T follicular helper cell (primary cell): Measurements from ENCODE around the gene APOL3.
"Not testable (repeated sequence)": the region's sequence is repeated elsewhere in the genome, so short reads cannot be mapped to it uniquely, and the experiment has no call there.

Experiments used
- DNase-seq: peaks from one replicate; pipeline ENCODE4 v3.0.0-alpha.2; 2020; ENCODE audit warnings: low read depth

APOL3 gene

DNA sequence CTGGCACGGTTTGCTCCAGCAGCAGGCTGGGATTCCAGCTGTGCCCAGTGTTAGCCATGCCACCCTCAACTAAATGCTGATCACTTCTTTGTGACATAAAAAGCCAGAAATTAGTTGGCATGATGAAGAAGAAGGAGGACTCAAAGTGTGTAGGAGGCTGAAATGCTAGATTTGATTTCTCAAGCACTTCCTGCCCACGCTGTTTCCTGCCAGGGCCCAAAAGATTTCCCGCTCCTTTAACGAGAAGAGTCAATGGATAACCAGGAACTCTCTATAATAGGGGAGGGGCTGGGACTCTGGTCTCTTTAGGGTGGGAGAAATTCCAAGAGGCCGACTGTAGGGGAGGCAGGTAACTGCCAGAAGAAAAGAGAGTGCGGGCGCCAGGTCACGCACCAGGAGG, 26.4 kb downstream of the APOL3 start:
- no peak for DNase-seq

DNA sequence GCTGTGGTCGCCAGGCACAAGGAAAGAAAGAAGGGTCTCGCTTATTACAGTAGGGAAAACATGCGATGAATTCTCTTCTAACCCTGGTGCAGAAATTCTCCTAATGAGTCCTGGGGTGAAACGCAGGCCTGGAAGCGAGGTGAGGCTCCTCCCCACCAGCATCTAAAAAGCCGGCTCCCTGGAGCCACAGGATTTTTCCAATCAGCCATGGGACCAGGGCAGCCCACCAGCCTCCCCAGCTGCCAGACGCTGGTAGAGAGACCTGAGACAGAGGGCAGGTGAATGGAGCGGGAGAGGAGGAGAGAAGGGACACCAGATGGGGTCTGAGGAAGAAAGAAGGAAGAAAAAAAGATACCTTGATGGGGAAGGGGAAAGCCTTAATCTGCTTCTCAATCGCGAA, 28.6 kb downstream of the APOL3 start:
- no peak for DNase-seq

DNA sequence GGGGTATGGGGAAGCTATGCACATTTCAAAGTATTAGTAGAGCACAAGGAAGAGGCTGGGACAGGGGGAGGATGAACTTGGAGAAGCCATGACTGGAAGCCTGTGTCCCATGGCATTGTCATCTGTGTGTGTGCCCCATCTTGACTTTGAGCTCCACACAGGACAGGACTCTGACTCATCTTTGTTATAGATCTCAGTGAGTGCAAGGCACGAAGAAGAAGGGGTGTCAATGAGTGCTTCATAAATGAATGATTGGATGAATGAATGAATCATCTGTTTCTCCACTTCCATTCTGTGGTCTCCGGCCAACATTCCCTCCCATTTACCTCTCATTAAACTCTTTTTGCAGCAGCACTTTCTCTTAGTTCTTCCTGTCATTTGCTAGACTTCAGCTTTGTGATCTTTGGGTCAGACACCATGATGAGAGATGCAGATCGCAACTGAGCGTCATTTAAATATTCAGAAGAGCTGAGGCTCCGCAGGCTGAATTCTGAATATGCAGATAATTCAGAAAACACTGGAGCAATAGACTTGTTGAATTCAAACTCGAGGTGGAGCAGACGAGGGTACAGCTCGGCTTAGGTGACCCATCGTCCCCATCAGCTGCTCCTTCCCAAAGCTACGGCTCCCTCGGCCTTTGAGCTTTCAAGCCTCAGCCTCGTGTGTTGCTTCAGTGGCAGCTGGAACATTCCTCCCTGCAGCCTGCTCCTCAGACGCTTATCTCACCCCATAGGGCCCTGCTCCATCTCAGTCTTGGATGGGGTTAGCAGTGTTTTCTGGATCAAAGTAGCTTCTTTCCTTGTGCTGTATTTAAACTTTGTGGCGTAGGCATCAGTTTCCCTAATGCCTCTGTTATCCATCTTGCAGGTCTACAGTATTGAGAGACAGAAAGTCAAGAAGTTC, 30.8 kb downstream of the APOL3 start:
- DNase-seq = no peak

DNA sequence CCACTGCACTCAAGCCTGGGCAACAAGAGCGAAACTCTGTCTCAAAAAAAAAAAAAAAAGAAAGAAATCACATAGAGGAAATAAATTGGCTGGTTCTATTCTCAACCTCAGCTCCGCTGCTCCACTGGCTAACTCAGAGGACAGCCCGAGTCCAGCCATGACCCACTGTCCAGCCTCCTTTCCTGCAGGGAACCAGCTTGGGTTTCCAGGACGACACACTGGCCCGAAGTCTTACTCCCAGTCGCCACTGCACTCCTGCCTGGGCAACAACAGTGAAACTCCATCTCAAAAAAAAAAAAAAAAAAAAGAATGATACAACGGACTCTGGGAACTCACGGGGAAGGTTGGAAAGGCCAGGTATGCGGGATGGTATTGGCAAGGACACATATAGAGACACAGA, 31.5 kb downstream of the APOL3 start:
- DNase-seq = no peak

DNA sequence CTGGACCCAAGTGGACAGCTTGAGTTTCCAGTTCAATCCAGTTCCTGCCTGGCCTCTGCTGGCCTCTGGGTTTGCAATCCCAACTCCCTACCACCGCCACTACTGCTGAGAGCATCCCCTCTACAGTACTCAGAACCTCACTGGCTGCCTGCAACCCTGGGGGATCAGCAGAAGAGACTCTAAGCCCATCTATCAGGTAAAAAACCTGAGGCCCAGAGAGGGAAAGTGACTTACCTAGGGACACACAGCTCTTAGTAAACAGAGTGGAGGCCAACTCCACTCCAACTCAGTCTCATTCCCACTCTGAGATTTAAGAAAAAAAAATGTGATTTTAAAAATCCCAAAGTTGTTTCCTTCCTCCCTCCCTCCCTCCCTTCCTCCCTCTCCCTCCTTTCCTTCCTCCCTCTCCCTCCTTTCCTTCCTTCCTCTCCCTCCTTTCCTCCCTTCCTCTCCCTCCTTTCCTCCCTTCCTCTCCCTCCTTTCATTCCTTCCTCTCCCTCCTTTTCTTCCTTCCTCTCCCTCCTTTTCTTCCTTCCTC, 34.5 kb downstream of the APOL3 start:
- no peak for DNase-seq

DNA sequence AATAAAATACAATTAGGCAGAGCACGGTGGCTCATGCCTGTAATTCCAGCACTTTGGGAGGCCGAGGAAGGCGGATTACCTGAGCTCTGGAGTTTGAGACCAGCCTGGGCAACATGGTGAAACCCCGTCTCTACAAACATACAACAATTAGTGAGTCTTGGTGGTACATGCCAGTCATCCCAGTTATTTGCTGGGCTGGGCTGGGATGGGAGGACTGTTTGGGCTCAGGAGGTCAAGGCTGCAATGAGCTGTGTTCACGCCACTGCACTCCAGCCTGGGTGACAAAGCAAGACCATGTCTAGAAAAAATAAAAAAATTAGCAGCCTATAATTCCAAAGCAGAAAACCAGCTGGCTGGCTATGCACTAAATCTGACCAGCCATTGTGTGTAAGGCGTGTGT, 35.1 kb downstream of the APOL3 start:
- DNase-seq = no peak

DNA sequence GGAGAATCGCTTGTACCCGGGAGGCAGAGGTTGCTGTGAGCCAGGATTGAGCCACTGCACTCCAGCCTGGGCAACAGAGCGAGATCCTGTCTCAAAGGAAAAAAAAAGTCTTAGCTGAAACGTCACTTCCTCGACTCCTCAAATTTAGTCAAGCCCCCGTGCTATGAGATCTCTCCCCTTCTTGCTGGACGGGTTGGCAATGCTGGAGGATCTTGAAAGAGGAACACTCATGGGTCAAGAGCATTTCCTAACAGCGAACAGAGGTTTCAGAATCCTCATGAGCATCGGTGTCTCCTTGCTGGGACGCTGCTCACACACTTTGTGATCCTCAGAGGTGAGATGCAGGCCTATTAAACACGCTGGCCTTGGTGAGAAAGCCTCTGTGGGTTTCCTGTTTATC, 35.9 kb downstream of the APOL3 start:
- no peak for DNase-seq

DNA sequence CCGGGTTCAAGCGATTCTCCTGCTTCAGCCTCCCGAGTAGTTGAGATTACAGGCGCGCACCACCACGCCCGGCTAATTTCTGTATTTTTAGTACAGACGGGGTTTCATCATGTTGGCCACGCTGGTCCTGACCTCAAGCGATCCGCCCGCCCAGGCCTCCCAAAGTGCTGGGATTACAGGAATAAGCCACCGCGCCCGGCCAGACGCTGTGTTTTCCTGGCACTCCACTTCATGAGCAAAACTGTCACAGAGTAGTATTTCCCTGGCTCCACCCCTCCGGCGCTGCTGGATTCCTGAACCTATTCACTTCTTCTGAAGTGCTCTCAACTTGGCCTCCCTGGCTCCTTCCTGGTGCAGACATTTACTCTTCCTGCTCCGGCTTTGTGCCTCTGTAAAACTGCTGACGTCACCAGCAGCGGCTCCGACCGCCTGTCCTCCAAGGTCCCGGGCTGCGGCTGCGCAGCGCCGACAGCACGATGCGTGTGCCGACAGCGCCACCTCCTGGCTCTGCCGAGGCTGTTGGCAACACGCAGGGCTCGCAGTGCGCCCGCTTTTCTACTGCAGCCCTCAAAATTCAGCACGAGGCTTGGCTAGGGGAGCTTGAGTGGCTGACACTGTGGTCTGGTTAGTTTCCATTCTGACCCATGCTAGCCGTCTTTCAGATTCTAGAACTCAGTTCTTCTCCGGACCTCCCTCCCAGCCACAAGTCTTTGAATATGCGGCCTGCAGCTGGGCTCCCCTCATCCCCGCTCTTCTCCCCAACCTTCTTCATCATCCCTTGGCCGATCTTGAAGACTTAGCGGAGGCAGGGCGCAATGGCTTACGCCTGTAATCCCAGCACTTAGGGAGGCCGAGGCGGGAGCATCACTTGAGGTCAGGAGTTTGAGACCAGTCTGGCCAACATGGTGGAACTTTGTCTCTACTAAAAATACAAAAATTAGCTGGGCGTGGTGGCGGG, 36.6 kb downstream of the APOL3 start:
- peak; percentile 89 for DNase-seq

DNA sequence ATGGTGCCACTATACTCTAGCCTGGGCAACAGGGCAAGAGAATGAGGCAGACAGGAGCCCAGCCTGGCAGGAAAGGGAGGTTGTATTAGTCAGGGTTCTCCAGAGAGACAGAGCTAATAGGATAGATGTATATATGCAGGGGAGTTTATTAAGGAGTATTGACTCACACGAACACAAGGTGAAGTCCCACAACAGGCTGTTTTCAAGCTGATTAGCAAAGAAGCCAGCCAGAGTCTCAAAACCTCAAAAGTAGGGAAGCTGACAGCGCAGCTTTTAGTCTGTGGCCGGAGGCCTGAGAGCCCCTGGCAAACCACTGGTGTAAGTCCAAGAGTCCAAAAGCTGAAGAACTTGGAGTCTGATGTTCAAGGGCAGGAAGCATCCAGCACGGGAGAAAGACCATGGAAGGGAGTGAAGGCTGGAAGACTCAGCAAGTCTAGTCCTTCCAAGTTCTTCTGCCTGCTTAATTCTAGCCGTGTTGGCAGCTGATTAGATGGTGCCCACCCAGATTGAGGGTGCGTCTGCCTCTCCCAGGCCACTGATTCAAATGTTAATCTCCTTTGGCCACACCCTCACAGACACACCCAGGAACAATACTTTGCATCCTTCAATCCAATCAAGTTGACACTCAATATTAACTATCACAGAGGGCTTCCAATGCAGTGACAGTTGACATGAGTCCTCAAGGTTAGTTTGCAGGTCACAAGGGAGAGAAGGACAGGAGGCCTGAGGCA, 39.8 kb downstream of the APOL3 start:
- DNase-seq = not testable (repeated sequence)

DNA sequence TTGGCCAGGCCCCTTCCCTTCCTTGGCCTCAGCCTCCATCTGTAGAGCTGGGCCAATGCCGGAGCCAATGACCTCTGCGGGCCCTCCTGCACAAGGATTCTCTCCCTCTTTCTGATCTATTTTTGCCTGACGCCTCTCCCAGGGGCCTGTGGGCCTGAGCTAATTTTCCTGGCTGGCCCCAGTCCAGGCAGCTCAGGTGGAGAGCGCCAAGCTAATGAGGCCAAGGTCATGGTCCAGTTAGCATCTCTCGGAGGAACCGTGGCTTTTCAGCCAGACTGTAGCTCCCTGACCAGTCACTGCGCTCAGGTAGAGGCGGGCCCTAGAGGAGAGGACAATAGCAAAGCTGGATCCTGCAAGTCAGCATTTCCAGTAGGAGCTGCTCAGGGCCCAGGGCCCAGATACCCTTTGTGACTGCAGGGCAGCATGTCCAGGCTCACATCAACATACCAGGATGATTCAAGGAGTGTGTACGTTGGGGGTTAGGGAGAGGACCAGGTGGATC, 43.5 kb downstream of the APOL3 start:
- no peak for DNase-seq

DNA sequence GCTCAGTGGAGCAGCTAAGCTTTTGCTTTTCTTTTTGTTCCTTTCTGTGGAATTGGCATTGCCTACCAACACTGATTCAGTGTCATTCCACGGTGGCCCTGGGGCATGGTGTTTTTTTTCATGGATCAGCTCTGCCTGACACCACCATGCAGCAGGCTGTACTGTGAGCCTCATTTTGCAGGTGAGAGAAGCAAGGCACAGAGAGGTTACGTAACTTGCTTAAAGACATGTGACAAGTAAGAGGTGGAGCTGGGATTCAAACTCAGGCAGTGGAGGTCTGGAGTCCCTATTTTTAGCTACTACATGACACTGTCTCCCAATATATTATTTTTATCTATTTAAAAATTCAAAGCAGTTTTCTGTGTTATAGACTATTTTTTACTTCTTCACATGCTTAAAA, 44.4 kb downstream of the APOL3 start:
- DNase-seq = no peak

DNA sequence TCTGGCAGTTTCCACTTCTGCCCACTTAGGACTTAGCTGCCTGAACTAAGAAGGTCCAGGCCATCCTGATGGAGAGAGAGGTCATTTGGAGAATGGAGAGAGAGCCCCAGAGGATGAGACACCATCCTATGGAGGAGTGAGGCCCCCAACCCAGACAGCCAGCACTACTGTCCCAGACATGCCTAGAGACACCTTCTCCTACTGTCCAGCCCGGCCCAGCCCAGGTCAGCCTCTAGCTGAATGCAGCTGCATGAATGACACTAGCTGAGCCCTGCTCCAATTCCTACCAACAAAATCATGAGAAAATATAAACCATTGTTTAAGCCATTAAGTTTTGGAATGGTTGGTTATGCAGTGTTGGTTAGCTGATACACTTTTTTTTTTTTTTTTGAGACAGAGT, 47.4 kb downstream of the APOL3 start:
- no peak for DNase-seq

DNA sequence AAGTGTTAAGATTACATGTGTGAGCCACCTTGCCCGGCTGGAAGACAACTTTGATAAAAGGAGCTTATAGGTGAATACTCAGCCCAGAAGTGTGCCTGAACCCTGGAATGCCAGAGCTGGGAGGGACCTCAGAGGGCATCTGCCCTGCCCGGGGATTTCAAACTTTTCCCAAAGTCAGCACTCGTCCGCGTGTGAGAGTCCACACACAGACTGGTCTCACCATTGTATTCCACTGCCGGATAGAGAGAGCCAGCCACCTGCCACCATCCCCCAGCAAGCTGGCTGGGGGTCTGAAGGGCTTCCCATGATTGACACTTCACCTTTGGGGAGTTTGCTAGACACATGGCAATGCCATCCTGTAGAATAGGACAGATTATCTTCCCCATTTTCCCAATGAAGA, 49.2 kb downstream of the APOL3 start:
- DNase-seq = no peak

DNA sequence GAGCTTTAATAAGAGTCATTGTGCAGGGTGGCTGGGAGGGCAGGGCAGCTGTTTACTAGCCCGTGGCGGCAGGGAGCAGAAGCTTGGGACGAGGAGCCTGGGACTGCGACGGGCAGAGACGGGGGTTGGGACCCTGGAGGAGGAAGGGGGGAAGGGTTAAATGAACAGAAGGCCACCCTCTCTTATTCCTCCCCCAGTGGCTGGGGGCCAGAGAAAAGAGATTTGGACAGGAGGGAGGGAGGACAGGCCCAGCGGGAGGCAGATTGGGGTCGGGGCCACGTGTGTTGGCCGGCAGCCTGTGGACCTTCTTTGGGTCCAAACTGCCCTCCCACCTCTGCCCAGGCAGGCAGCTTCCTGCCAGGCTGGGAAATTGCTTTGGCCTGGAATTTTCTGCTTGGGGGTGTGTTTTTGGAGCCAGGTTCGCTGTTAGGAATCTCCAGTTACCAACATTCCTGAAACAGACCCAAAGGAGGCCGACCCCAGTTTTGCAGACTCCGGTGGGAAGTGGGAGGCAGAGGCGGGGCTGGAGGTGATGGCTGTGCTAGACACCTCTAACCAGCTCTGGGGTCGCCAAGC, 50.2 kb downstream of the APOL3 start:
- DNase-seq = no peak

DNA sequence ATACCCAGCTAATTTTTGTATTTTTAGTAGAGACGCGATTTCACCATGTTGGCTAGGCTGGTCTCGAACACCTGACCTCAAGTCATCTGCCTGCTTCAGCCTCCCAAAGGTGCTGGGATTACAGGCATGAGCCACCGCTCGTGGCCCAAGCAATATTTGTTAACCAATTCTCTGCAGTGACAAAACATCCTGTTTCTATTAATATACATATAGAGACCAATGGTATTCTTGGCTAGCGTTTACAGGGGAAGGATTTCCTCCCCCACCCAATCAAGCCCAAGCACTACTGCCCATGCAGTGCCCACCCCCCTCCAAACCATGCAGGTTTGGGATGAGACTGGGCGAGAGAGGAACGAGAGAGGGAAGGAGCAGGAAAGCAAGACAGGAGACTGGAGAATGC, 53.1 kb downstream of the APOL3 start:
- DNase-seq = no peak

DNA sequence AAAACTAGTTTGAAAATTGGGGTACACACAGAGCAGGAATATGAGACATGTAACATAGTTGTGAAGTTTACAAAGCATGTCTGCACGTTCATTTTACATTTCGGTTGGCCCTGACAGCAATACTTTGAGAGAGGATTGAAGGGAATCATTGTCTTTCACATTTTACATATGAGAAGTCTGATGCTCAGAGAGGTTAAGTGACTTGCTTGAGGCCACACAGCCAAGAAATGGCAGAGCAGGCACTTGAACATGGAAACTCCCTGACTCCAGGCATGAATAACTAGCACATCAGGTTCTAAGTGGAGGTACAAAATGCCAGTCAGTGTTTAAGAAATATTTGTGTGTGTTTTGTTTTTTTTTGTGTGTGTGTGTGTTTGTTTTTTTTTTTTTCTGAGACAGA, 53.6 kb downstream of the APOL3 start:
- DNase-seq = no peak

DNA sequence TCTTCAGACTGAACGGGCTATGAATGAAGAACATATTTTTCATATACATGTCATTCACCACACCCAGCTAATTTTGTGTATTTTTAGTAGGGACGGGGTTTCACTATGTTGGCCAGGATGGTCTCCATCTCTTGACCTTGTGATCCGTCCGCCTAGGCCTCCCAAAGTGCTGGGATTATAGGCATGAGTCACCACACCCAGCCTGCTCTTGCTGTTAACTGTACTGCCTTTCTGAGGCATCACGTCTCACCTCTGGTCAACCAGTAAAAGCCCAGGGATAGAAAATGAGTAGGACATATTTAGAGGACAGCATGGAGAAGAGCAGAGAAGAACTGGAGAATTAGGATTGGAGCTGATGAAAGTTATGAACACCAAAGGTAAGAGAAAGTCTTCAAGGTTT, 55.6 kb downstream of the APOL3 start:
- DNase-seq = no peak

DNA sequence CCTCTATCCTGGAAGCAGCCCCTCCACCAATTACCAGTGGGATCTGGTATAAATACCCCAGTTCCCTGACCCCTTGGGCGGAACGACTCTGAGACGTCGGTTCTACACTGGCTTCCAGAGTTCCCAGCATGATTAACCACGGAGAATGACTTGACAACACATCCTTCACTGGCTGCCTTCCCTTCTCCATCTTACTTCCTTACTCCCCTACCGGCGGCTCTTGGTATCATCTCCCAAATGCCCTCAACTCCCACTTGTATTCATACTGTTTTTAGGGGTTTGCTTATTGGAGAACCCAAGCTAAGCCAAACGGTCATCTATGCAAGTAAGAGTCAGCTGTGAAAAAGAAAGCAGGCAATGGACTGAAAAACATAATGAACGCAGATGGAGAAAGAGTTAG, 56.1 kb downstream of the APOL3 start:
- no peak for DNase-seq

DNA sequence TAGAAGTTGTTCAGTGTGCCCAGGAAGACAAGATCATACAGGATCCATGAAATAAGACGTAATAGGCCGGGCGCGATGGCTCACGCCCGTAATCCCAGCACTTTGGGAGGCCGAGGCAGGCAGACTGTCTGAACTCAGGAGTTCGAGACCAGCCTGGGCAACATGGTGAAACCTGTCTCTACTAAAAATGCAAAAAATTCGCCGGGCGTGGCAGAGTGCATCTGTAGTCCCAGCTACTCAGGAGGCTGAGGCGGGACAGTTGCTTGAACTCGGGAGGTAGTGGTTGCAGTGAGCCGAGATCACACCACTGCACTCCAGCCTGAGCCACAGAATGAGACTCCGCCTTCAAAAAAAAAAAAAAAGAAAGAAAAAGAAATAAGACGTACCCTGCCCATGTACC, 56.7 kb downstream of the APOL3 start:
- no peak for DNase-seq

DNA sequence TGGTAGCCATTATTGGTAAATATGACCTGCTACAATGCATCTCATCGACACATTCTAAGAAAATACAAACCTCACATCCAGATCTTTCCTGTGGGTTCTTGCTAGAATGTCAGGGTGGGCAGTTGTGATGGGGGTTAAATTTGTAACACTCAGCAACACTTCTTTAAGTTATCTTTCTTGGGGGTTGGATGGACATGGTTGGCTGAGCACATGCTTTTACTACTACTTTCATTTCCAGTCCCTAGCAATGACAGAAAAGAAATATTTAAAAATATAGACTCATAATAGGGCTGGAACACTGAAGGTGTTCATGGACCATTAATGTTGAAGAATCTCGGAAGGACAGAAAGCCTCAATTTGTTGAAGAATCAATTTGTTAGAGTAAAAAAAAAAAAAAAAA, 57.6 kb downstream of the APOL3 start:
- DNase-seq = no peak

DNA sequence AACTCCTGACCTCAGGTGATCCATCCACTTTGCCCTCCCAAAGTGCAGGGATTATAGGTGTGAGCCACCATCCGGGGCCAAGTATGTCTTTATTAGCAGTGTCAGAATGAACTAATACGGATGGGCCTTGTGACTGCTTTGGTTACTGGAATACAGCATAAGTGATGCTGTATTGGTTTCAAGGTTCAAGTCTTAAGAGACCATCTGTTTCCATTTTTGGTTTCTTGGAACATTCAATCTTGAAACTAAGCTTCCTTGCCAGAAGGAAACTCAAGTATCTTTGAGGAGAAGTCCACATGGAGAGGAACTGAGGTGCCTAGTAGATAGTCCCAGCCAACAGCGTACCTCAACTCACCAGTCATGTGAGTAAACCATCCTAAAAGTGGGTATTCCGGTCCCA, 58.8 kb downstream of the APOL3 start:
- no peak for DNase-seq
